GM19043 (cell line): ENCODE data around the gene CXCL12.

Experiments used
- ATAC-seq: cut with Tn5 transposase; IDR thresholded peaks from one replicate; pipeline ENCODE4 v1.9.1; 2021; ENCODE audit warnings: low read depth; ENCODE audit not compliant: unreplicated experiment

The CXCL12 gene

GRCh38 chr10:44385026-44385695, at the start of gene CXCL12:
TSS of gene CXCL12 (minus strand) at chr10:44385097. CDS start at chr10:44385005, 92 bp downstream.
- no peak for ATAC-seq

GRCh38 chr10:44427479-44427878, 42.6 kb upstream of the CXCL12 start:
- ATAC-seq: no peak

GRCh38 chr10:44427037-44427436, 42.1 kb upstream of the CXCL12 start:
- no peak for ATAC-seq

- no peak for ATAC-seq
Observed at GRCh38 chr10:44426247-44427034, 41.5 kb upstream of the CXCL12 start.

GRCh38 chr10:44425466-44425865, 40.6 kb upstream of the CXCL12 start:
- ATAC-seq: no peak

- ATAC-seq: no peak
Observed at GRCh38 chr10:44424957-44425356, 40.1 kb upstream of the CXCL12 start.

- ATAC-seq: no peak
Observed at GRCh38 chr10:44424298-44424697, 39.4 kb upstream of the CXCL12 start.

- no peak for ATAC-seq
Observed at GRCh38 chr10:44422570-44423101, 37.7 kb upstream of the CXCL12 start.

- no peak for ATAC-seq
Observed at GRCh38 chr10:44422153-44422552, 37.3 kb upstream of the CXCL12 start.

- no peak for ATAC-seq
Observed at GRCh38 chr10:44419790-44420549, 35.1 kb upstream of the CXCL12 start.

- ATAC-seq: no peak
Observed at GRCh38 chr10:44418637-44419036, 33.7 kb upstream of the CXCL12 start.

- no peak for ATAC-seq
Observed at GRCh38 chr10:44417761-44418160, 32.9 kb upstream of the CXCL12 start.

- ATAC-seq: no peak
Observed at GRCh38 chr10:44416936-44417335, 32.0 kb upstream of the CXCL12 start.

- no peak for ATAC-seq
Observed at GRCh38 chr10:44416021-44416771, 31.3 kb upstream of the CXCL12 start.

GRCh38 chr10:44415121-44415520, 30.2 kb upstream of the CXCL12 start:
- ATAC-seq: no peak

- no peak for ATAC-seq
Observed at GRCh38 chr10:44413416-44413815, 28.5 kb upstream of the CXCL12 start.

- ATAC-seq: no peak
Observed at GRCh38 chr10:44411251-44411650, 26.4 kb upstream of the CXCL12 start.

- ATAC-seq: no peak
Observed at GRCh38 chr10:44404741-44405437, 20.0 kb upstream of the CXCL12 start.

GRCh38 chr10:44402465-44403195, 17.7 kb upstream of the CXCL12 start:
- no peak for ATAC-seq
